HepG2 (cell line): ENCODE results near the gene NINL. TPM values are rescaled to one million over a fixed set of nuclear protein-coding genes. Genes with fewer than 3 reads are reported as not detected.

Experiments used
- ELF4 ChIP-seq: sonication (generic); formaldehyde crosslinking; IDR thresholded peaks from 2 replicates; pipeline ENCODE4 v1.5.0; 2020; ENCODE audit warnings: missing genetic modification reagents, mild to moderate bottlenecking, moderate library complexity, borderline replicate concordance
- GATAD2A ChIP-seq: IDR thresholded peaks from 2 replicates; pipeline ENCODE4 v1.6.1; 2016
- HDAC6 ChIP-seq: fragments of 200-600 bp; sonication (generic); IDR thresholded peaks from 2 replicates; pipeline ENCODE4 v1.7.0; 2017; ENCODE audit warnings: mild to moderate bottlenecking, antibody characterized with exemption, low read length, low read depth
- HNRNPLL ChIP-seq: fragments of 200-400 bp; formaldehyde crosslinking; IDR thresholded peaks from 2 replicates; pipeline ENCODE4 v1.6.1; 2017; ENCODE audit warnings: mild to moderate bottlenecking, low read depth, low read length; ENCODE audit not compliant: poor library complexity, severe bottlenecking
- LCORL ChIP-seq, 2 experiments: fragments of 450-650 bp in 1 of 2; sonication (generic) in 1 of 2; formaldehyde crosslinking in 1 of 2; IDR thresholded peaks; 2 replicates each; pipeline versions ENCODE4 v1.5.0 to v1.6.1; 2017 to 2020; ENCODE audit warnings: antibody characterized with exemption in 1 of 2, missing genetic modification reagents in 1 of 2
- MLX ChIP-seq: IDR thresholded peaks from 2 replicates; pipeline ENCODE4 v1.6.1; 2016
- NCOA5 ChIP-seq: sonication (generic); formaldehyde crosslinking; IDR thresholded peaks from 2 replicates; pipeline ENCODE4 v1.4.0; 2020; ENCODE audit warnings: missing genetic modification reagents
- NFYC ChIP-seq: IDR thresholded peaks from 2 replicates; pipeline ENCODE4 v1.6.1; 2016; ENCODE audit warnings: missing genetic modification reagents, missing compliant biosample characterization
- PREB ChIP-seq: sonication (generic); formaldehyde crosslinking; IDR thresholded peaks from 2 replicates; pipeline ENCODE4 v1.4.0; 2020; ENCODE audit warnings: missing genetic modification reagents
- SAFB2 ChIP-seq: sonication (generic); formaldehyde crosslinking; IDR thresholded peaks from 2 replicates; pipeline ENCODE4 v1.5.1; 2020; ENCODE audit warnings: missing genetic modification reagents, low read depth, mild to moderate bottlenecking, borderline replicate concordance
- SIN3B ChIP-seq: fragments of 150-350 bp; IDR thresholded peaks from 2 replicates; pipeline ENCODE4 v1.6.1; 2014; ENCODE audit warnings: low read length
- SP1 ChIP-seq, 2 experiments: fragments of 450-650 bp in 1 of 2; sonication (generic) in 1 of 2; formaldehyde crosslinking in 1 of 2; IDR thresholded peaks; 2 replicates each; pipeline versions ENCODE4 v1.4.0 to v1.6.1; 2016 to 2020; ENCODE audit warnings: missing genetic modification reagents in 1 of 2
- SP2 ChIP-seq: sonication (generic); formaldehyde crosslinking; IDR thresholded peaks from 2 replicates; pipeline ENCODE4 v1.5.1; 2020; ENCODE audit warnings: mild to moderate bottlenecking, missing genetic modification reagents
- SRSF9 ChIP-seq: fragments of 200-400 bp; formaldehyde crosslinking; IDR thresholded peaks from 2 replicates; pipeline ENCODE4 v1.6.1; 2018; ENCODE audit warnings: borderline replicate concordance, mild to moderate bottlenecking, low read depth, low read length; ENCODE audit not compliant: insufficient read depth, poor library complexity, severe bottlenecking
- TFDP1 ChIP-seq: IDR thresholded peaks from 2 replicates; pipeline ENCODE4 v1.6.1; 2016; ENCODE audit warnings: missing compliant biosample characterization, missing genetic modification reagents, borderline replicate concordance
- ZBTB49 ChIP-seq: sonication (generic); formaldehyde crosslinking; IDR thresholded peaks from 2 replicates; pipeline ENCODE4 v1.4.0; 2020; ENCODE audit warnings: missing genetic modification reagents, borderline replicate concordance
- ZC3H13 ChIP-seq: sonication (generic); formaldehyde crosslinking; IDR thresholded peaks from 2 replicates; pipeline ENCODE4 v1.8.1; 2023; ENCODE audit warnings: mild to moderate bottlenecking, missing genetic modification reagents, moderate library complexity
- ZFP36L2 ChIP-seq: sonication (generic); formaldehyde crosslinking; IDR thresholded peaks from 2 replicates; pipeline ENCODE4 v1.4.0; 2020; ENCODE audit warnings: missing genetic modification reagents
- ZNF225 ChIP-seq: sonication (generic); formaldehyde crosslinking; IDR thresholded peaks from 2 replicates; pipeline ENCODE4 v1.4.0; 2020; ENCODE audit warnings: mild to moderate bottlenecking, missing genetic modification reagents
- ZNF256 ChIP-seq: sonication (generic); formaldehyde crosslinking; conservative IDR thresholded peaks from 2 replicates; pipeline ENCODE4 v1.4.0; 2020; ENCODE audit warnings: missing genetic modification reagents
- ZNF260 ChIP-seq: sonication (generic); formaldehyde crosslinking; IDR thresholded peaks from 2 replicates; pipeline ENCODE4 v1.4.0; 2020; ENCODE audit warnings: missing genetic modification reagents, low read depth, mild to moderate bottlenecking, borderline replicate concordance
- ZNF740 ChIP-seq: sonication (generic); formaldehyde crosslinking; IDR thresholded peaks from 2 replicates; pipeline ENCODE4 v1.4.0; 2020; ENCODE audit warnings: missing genetic modification reagents
- ZNF768 ChIP-seq: sonication (generic); formaldehyde crosslinking; IDR thresholded peaks from 2 replicates; pipeline ENCODE4 v1.4.0; 2020; ENCODE audit warnings: missing genetic modification reagents
- ZNF883 ChIP-seq: sonication (generic); formaldehyde crosslinking; IDR thresholded peaks from 2 replicates; pipeline ENCODE4 v1.5.1; 2020; ENCODE audit warnings: mild to moderate bottlenecking, missing genetic modification reagents; ENCODE audit errors: not compliant biosample characterization
- polyA plus RNA-seq, 8 experiments: library from polyadenylated mRNA; depleted of rRNA in 3 of 8; stranded (reverse) in 7 of 8; unstranded in 1 of 8; fragments of >200 nt; fragmentation: Illumina TruSeq in 4 of 8; extraction: Trizol in 4 of 8; gene quantifications; 2 replicates each; pipeline versions ENCODE4 v1.2.1 to v1.2.3, GENCODE V29; 2011 to 2016; ENCODE audit warnings: low read depth in 4 of 8, missing spikeins in 1 of 8, mixed read lengths in 1 of 8; ENCODE audit not compliant: insufficient read depth in 1 of 8
- total RNA-seq, 5 experiments: library from RNA; depleted of rRNA; stranded (reverse); fragments of >200 nt; fragmentation: Illumina TruSeq; extraction: Trizol; gene quantifications; 2 replicates each; pipeline ENCODE4 v1.2.3, GENCODE V29; 2016; ENCODE audit warnings: low read depth in 1 of 5

The NINL gene
- total and polyA plus RNA-seq, 2 of the 13 experiments (the other 11 are each of a cell fraction or from before 2014, with no cell fraction given), result 32.3 to 34.3 TPM

- TF ChIP-seq TFDP1 (CRISPR knock-in tag), result no peak; the same call in 1 of the 2 replicates
- no peak for TF ChIP-seq LCORL (IDR thresholded peaks at IDR 0.05)
- peak; percentile 99 for TF ChIP-seq LCORL (CRISPR knock-in tag; IDR thresholded peaks at IDR 0.05)
- no peak for TF ChIP-seq SRSF9
- TF ChIP-seq SP2 (CRISPR knock-in tag), result no peak
- no peak for TF ChIP-seq HNRNPLL
- no peak; the same call in 1 of the 2 replicates for TF ChIP-seq SIN3B
- TF ChIP-seq PREB, result no peak
- no peak; the same call in 1 of the 2 replicates for TF ChIP-seq ZNF260 (CRISPR knock-in tag)
- TF ChIP-seq ELF4 (CRISPR knock-in tag), result no peak
- peak; percentile 85 for TF ChIP-seq MLX (CRISPR knock-in tag)
- no peak for TF ChIP-seq ZFP36L2 (CRISPR knock-in tag)
- peak; percentile 63; the same call in 1 of the 2 replicates for TF ChIP-seq ZNF768 (CRISPR knock-in tag)
- peak; percentile 99 for TF ChIP-seq GATAD2A (CRISPR knock-in tag)
- peak; percentile 94 for TF ChIP-seq ZNF883
- TF ChIP-seq ZNF740 (CRISPR knock-in tag), result no peak
- no peak; the same call in 1 of the 2 replicates for TF ChIP-seq NFYC (CRISPR knock-in tag)
- TF ChIP-seq NCOA5 (CRISPR knock-in tag), result no peak
- TF ChIP-seq SP1 (IDR thresholded peaks at IDR 0.05), result no peak
- TF ChIP-seq SP1 (CRISPR knock-in tag; IDR thresholded peaks at IDR 0.05), result no peak
- TF ChIP-seq SAFB2 (CRISPR knock-in tag), result no peak; the same call in 1 of the 2 replicates
- TF ChIP-seq HDAC6, result no peak
- no peak for TF ChIP-seq ZC3H13
- TF ChIP-seq ZNF225 (CRISPR knock-in tag), result peak; percentile 60; the same call in 1 of the 2 replicates
- 0 out of 2 replicates have a peak, but pooled peaks have one; percentile 51 for TF ChIP-seq ZNF256
- TF ChIP-seq ZBTB49 (CRISPR knock-in tag), result no peak
Measured at GRCh38 chr20:25538838-25539665, 46.3 kb downstream of the NINL start (continued).
